Spinal cord (tissue), 10 donors: ENCODE measurements around the gene SFMBT1. TPM values are rescaled to one million over a fixed set of nuclear protein-coding genes. Genes with fewer than 3 reads are reported as not detected.

Source experiments
- DNase-seq, 6 donors: peaks; one replicate each; pipeline versions ENCODE4 v3.0.0 to v3.0.0-alpha.2; 2013 to 2015; ENCODE audit warnings: low spot score in 6 of 6, low read depth in 4 of 6
- H3K27ac ChIP-seq: one replicate; pipeline ENCODE4 v1.5.1; 2013; ENCODE audit warnings: low read depth, low read length, control low read depth
- H3K27me3 ChIP-seq: one replicate; pipeline ENCODE4 v1.6.1; 2013; ENCODE audit warnings: low read length; ENCODE audit not compliant: control insufficient read depth, insufficient read depth
- H3K36me3 ChIP-seq: one replicate; pipeline ENCODE4 v1.6.1; 2013; ENCODE audit warnings: low read length; ENCODE audit not compliant: control insufficient read depth, insufficient read depth
- H3K4me1 ChIP-seq: one replicate; pipeline ENCODE4 v1.6.1; 2013; ENCODE audit warnings: low read length; ENCODE audit not compliant: control insufficient read depth, insufficient read depth
- H3K4me3 ChIP-seq: one replicate; pipeline ENCODE4 v1.5.1; 2013; ENCODE audit warnings: low read depth, low read length, control low read depth
- H3K9me3 ChIP-seq: one replicate; pipeline ENCODE4 v1.6.1; 2013; ENCODE audit warnings: low read length; ENCODE audit not compliant: control insufficient read depth, insufficient read depth
- WGBS: methylation state at CpG from one replicate; pipeline ENCODE4 v1.1.5; 2013; ENCODE audit warnings: missing lambda C conversion rate; ENCODE audit not compliant: insufficient coverage; 5-methylcytosine and 5-hydroxymethylcytosine counted together
- polyA plus RNA-seq, 2 donors: library from polyadenylated mRNA; unstranded; fragments of 120-200 nt; gene quantifications; one replicate each; pipeline ENCODE4 v1.2.1, GENCODE V29; 2013; ENCODE audit not compliant: insufficient read length in 2 of 2
- total RNA-seq, 2 donors: library from RNA; depleted of rRNA in 1 of 2; stranded (reverse); fragments of 120-200 nt in 1 of 2; fragments of >200 nt in 1 of 2; gene quantifications; one replicate each; pipeline versions ENCODE4 v1.2.3 to v1.2.4, GENCODE V29; 2013 to 2014
- donor health status: healthy.

SFMBT1 gene
- total and polyA plus RNA-seq, 4 donors: 10.0 to 16.9 (median 12.9) TPM

DNA sequence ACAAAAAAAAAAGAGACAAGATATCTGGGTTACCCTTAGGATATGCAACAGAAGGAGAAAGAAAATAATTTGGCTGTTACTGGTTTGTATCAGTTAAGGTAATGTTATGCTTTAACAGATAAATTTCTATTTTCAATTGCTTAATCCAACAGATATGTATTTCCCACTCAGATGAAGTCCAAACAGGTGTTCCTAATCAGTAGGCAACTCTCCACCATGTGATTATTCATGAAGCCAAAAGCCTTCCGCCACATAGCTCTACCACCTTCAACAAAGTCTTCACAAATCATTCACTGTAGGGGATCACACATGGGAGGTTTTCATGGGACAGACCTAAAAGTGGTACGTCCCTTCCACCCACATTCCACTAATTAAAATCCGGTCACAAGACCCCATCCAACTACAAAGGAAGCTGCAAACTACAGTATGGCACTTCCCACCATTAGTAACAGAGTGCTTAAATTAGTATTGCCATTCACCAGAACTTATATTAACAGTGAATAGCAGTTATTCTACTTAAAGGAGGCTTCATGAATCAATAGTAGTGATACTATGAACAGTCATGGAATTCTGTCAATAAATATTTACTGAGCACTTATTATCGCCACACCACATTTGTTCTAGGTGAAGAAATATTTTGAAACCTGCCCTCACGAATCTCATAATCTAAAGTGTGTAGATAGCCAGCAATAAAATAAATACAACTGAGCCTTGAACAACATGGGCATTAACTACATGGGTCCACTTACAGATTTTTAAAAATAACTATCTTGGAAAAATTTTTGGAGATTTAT is 66.5 kb downstream of the SFMBT1 start:
- no peaks in the 10 kb centered on the region for H3K36me3 ChIP-seq
- WGBS: no CpG with 5 or more reads among the region's 5 CpGs
- H3K27me3 ChIP-seq: no peaks in the 10 kb centered on the region
- no peaks in the 10 kb centered on the region for H3K9me3 ChIP-seq
- DNase-seq: no peak
- H3K4me3 ChIP-seq: no peak overlapping the region
- no peaks in the 10 kb centered on the region for H3K4me1 ChIP-seq
- no peak overlapping the region for H3K27ac ChIP-seq

DNA sequence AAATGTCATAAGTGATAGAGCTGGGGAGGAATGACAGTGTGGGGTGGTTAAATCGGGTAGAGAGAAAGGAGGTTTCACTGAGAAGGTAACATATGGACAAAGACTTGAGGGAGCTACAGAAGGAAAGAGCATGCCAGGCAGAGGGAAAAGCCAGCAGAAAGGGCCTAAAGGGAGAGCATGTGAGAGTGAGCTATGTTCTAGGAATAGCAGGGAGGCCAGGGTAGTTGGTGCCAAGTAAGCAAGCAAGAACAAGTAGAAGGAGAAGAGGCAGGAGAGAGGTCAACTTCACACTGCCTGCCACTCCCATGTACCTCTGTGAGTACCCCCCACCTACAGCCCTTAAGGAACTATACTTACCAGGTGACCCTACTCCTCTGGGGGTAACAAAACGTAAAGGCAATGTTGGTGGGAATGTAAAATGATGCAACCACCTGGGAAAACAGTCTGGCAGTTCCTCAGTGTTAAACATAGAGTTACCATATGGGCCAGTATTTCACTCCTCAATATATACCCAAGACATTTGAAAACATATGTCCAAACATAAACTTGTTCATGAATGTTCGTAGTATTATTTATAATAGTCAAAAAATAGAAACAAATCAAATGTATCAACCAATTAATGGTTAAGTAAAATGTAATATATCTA is 67.6 kb downstream of the SFMBT1 start:
- peak in 1 of 6 donors; percentile 13 for DNase-seq
- Histone ChIP-seq H3K4me3 (no peak overlapping the region), H3K4me1 (no peaks in the 10 kb centered on the region), H3K36me3 (no peaks in the 10 kb centered on the region), H3K9me3 (no peaks in the 10 kb centered on the region), H3K27ac (no peak overlapping the region), H3K27me3 (no peaks in the 10 kb centered on the region)
- WGBS: 90% methylated on average over 1 of the region's 3 CpGs

DNA sequence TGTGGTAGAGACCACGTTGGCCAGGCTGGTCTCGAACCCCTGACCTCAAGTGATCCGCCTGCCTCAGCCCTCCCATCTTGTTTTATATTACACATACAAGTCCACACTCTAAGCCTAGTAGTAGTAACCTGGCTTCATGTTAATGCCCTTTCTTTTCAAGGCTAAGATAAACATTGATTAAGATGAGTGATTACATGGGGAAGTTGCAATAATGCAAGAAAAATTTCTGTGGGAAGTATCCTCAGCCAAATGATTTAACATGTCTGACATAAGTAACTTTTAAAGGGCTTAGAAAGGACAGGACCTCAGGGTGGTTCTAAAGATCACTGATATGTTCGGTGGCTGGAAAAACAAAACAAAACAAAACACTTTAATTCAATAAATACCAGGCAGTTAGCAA is 72.1 kb downstream of the SFMBT1 start:
- Histone ChIP-seq H3K4me3 (no peak overlapping the region), H3K9me3 (no peaks in the 10 kb centered on the region), H3K27ac (no peak overlapping the region), H3K36me3 (no peaks in the 10 kb centered on the region), H3K27me3 (no peaks in the 10 kb centered on the region), H3K4me1 (no peaks in the 10 kb centered on the region)
- WGBS: no CpG with 5 or more reads among the region's 4 CpGs
- no peak for DNase-seq

DNA sequence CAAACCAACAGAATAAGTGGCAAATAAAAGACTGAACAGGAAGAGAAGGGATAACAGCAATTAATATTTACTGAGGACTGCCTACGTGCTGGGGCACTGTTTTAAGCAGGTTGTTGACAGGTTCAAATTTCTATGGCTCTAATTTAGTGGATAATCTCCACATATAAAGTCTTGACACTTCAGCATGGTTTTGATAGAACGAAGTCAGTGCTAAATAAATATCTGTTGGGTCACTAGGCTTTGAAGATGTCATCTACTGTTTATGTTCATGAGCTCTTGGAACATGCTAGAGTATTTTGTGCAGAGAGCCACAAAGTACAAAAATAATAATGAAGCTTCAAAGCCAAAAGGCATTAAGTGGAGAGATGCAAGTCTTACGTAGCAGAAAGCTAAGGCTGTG is 74.0 kb downstream of the SFMBT1 start:
- Histone ChIP-seq H3K27ac (no peak overlapping the region), H3K27me3 (no peaks in the 10 kb centered on the region), H3K4me3 (no peak overlapping the region), H3K4me1 (no peaks in the 10 kb centered on the region), H3K36me3 (peaks cover 2% of the 10 kb centered on the region), H3K9me3 (no peaks in the 10 kb centered on the region)
- no CpG with 5 or more reads among the region's 3 CpGs for WGBS
- peak in 1 of 6 donors; percentile 25 for DNase-seq

DNA sequence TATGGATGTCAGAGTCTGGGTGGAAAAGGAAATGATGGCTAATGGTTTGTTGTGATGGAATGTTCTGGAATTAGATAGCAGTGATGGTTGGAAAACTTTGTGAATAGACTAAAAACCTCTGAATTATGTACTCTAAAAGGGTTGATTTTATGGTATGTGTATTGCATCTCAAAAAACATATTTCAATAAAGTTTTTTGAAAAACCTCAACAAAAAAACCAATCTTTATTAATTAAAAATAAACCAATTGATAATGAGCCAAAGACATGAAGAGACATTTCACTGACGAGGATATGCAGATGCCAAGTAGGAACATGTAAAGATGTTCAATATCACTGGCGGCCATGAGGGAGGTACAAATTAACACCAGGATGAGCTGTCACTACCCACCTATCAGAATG is 78.5 kb downstream of the SFMBT1 start:
- DNase-seq: no peak
- Histone ChIP-seq H3K9me3 (no peaks in the 10 kb centered on the region), H3K4me1 (no peaks in the 10 kb centered on the region), H3K27me3 (no peaks in the 10 kb centered on the region), H3K4me3 (no peak overlapping the region), H3K36me3 (peaks cover 2% of the 10 kb centered on the region), H3K27ac (no peak overlapping the region)
- WGBS: no CpG with 5 or more reads among the region's 2 CpGs

- Histone ChIP-seq H3K36me3 (no peaks in the 10 kb centered on the region), H3K9me3 (no peaks in the 10 kb centered on the region), H3K4me1 (no peaks in the 10 kb centered on the region), H3K27ac (no peak overlapping the region), H3K4me3 (no peak overlapping the region), H3K27me3 (no peaks in the 10 kb centered on the region)
- WGBS: no CpG with 5 or more reads among the region's 2 CpGs
- no peak for DNase-seq
Observed at GRCh38 chr3:52962160-52962559, 83.7 kb downstream of the SFMBT1 start.

GRCh38 chr3:52959773-52960172 is 86.1 kb downstream of the SFMBT1 start:
- DNase-seq: no peak
- no CpG with 5 or more reads among the region's 2 CpGs for WGBS
- Histone ChIP-seq H3K27me3 (no peaks in the 10 kb centered on the region), H3K36me3 (no peaks in the 10 kb centered on the region), H3K9me3 (no peaks in the 10 kb centered on the region), H3K4me3 (no peak overlapping the region), H3K27ac (no peak overlapping the region), H3K4me1 (no peaks in the 10 kb centered on the region)

GRCh38 chr3:52939600-52939999 is 106.3 kb downstream of the SFMBT1 start:
- no peaks in the 10 kb centered on the region for H3K27me3 ChIP-seq
- no peak overlapping the region for H3K27ac ChIP-seq
- no peaks in the 10 kb centered on the region for H3K9me3 ChIP-seq
- DNase-seq: no peak
- H3K4me1 ChIP-seq: no peaks in the 10 kb centered on the region
- H3K36me3 ChIP-seq: no peaks in the 10 kb centered on the region
- no peak overlapping the region for H3K4me3 ChIP-seq

- WGBS: 7% methylated on average over 3 of the region's 8 CpGs
- no peak overlapping the region for H3K27ac ChIP-seq
- no peak overlapping the region for H3K4me3 ChIP-seq
- no peaks in the 10 kb centered on the region for H3K9me3 ChIP-seq
- DNase-seq: peak; percentile 5 to 85 (median 30)
- H3K36me3 ChIP-seq: peaks cover 2% of the 10 kb centered on the region
- H3K4me1 ChIP-seq: no peaks in the 10 kb centered on the region
- H3K27me3 ChIP-seq: no peaks in the 10 kb centered on the region
Observed at GRCh38 chr3:52934630-52935530, 111.0 kb downstream of the SFMBT1 start.
